Transverse colon (tissue), 4 donors: Measurements from ENCODE around the gene COL11A2.

ENCODE experiments used
- CTCF ChIP-seq, 5 experiments: fragments of 200-600 bp in 3 of 5; fragments of 450-650 bp in 2 of 5; sonication (generic) in 3 of 5; IDR thresholded peaks; 1 replicate in 2 of 5; 2 replicates in 3 of 5; pipeline ENCODE4 v1.5.1; 2016 to 2017; ENCODE audit warnings: antibody characterized with exemption in 5 of 5, inconsistent platforms in 3 of 5, mild to moderate bottlenecking in 2 of 5, moderate library complexity in 1 of 5
- EP300 ChIP-seq: sonication (generic); formaldehyde crosslinking; IDR thresholded peaks from one replicate; pipeline ENCODE4 v1.6.1; 2017; ENCODE audit warnings: antibody characterized with exemption, low read depth
- POLR2AphosphoS5 ChIP-seq, 3 donors: sonication (generic); formaldehyde crosslinking; IDR thresholded peaks; one replicate each; pipeline ENCODE4 v1.6.1; 2016; ENCODE audit warnings: antibody characterized with exemption in 3 of 3

DNA sequence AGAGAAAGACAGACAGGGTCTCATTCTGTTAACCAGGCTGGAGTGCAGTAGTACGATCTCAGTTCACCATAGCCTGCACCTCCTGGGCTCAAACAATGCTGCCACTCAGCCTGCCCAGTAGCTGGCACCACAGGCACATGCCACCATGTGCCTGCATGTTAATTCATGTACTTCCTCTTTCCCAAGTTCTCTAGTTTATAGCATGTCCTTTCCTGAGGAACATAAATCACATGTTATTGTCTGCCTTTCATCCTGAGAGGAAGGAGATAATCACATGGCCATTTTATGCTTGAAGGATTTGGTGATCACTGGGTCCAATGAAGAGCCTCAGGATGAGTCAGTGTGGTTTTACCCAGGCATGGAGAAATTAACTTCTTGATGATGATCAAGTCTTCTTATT is 47.9 kb downstream of the COL11A2 start:
- TF ChIP-seq CTCF (IDR thresholded peaks at IDR 0.05) (no peak), EP300 (no peak), POLR2AphosphoS5 (IDR thresholded peaks at IDR 0.05) (no peak)
